Measurements from ENCODE around the gene AGAP1. TPM values are rescaled to one million over a fixed set of nuclear protein-coding genes. Genes with fewer than 3 reads are reported as not detected.

AGAP1 gene
- total and polyA plus RNA-seq, 2 donors (not counting 3 experiments of a cell fraction or from before 2014, with no cell fraction given), result 10.2 to 20.9 TPM

- no peak overlapping the region for H3K4me2 ChIP-seq (ENCODE audit: insufficient read depth, low read length)
- DNase-seq (ENCODE audit: low read depth, low spot score) (no peak), FAIRE-seq (no peak)
- BruUV-seq (replicated peaks), result no TSS peak
- CTCF ChIA-PET, result no interaction called here
- no peak overlapping the region for H2AFZ ChIP-seq (ENCODE audit: low read depth, low read length)
- POLR2A ChIA-PET, result no interaction called here
- intact Hi-C loops (cut with micrococcal nuclease), result no loop called here
- no peaks in the 10 kb centered on the region for H3K27me3 ChIP-seq (ENCODE audit: control insufficient read depth in 2 of 2, insufficient read depth in 2 of 2, low read length in 2 of 2)
- no peaks in the 10 kb centered on the region for H3K9me3 ChIP-seq (replicated peaks; ENCODE audit: control insufficient read depth, insufficient read depth, low read length)
- no peaks in the 10 kb centered on the region for H3K79me2 ChIP-seq (ENCODE audit: control insufficient read depth, insufficient read depth, low read length)
- no peaks in the 10 kb centered on the region for H3K4me1 ChIP-seq (ENCODE audit: control insufficient read depth, extremely low read depth, insufficient read depth, low read length)
- dilution Hi-C loops (cut with MboI; ENCODE audit: extremely low pct_ligation_motif_present, low sequenced_read_pairs), result no loop called here
- H4K20me1 ChIP-seq (replicated peaks; ENCODE audit: control insufficient read depth, extremely low read depth, insufficient read depth, low read length), result peaks cover 7% of the 10 kb centered on the region
- TF ChIP-seq JUN (IDR thresholded peaks at IDR 0.05; ENCODE audit: borderline replicate concordance, insufficient read depth, insufficient read length, low read depth), result no peak
- TF ChIP-seq POLR2A (IDR thresholded peaks at IDR 0.05; ENCODE audit: low read depth, low read length), result no peak
- no peak for TF ChIP-seq POLR2AphosphoS5 (IDR thresholded peaks at IDR 0.05; ENCODE audit: insufficient read depth, low read depth, low read length)
- TF ChIP-seq MAX (IDR thresholded peaks at IDR 0.05; ENCODE audit: insufficient read depth, insufficient read length), result no peak
- TF ChIP-seq GATA2 (IDR thresholded peaks at IDR 0.05; ENCODE audit: insufficient read depth, insufficient read length, low read depth, low read length), result no peak
- no peak for TF ChIP-seq CTCF (IDR thresholded peaks at IDR 0.05; ENCODE audit: extremely low read depth in 1 of 2, insufficient read depth in 1 of 2, low read depth in 1 of 2, low read length in 2 of 2)
- TF ChIP-seq EZH2 (IDR thresholded peaks at IDR 0.05; ENCODE audit: borderline replicate concordance, low read depth, low read length, severe bottlenecking), result no peak
- no peaks in the 10 kb centered on the region for H3K36me3 ChIP-seq (ENCODE audit: control insufficient read depth in 2 of 2, extremely low read depth in 1 of 2, insufficient read depth in 2 of 2, low read length in 2 of 2)
- H3K4me3 ChIP-seq (replicated peaks in 1 of 3; ENCODE audit: insufficient read depth in 1 of 3, low read depth in 1 of 3, low read length in 3 of 3), result no peak overlapping the region
- H3K9ac ChIP-seq (replicated peaks; ENCODE audit: extremely low read depth, insufficient read depth, low read length), result no peak overlapping the region
- no peaks in the 10 kb centered on the region for H3K9me1 ChIP-seq (replicated peaks; ENCODE audit: control insufficient read depth, extremely low read depth, insufficient read depth, low read length)
- H3K27ac ChIP-seq (ENCODE audit: insufficient read depth, low read depth, low read length), result no peak overlapping the region
Measured at GRCh38 chr2:235554936-235555335, 61.1 kb downstream of the AGAP1 start.

Measured in endothelial cell of umbilical vein (primary cell).